NCI-H460 (cell line): Measurements from ENCODE around the gene ATXN1. TPM values are rescaled to one million over a fixed set of nuclear protein-coding genes. Genes with fewer than 3 reads are reported as not detected.

ENCODE experiments used
- DNase-seq: peaks from one replicate; pipeline ENCODE4 v3.0.0-alpha.2; 2016; ENCODE audit warnings: low read depth; ENCODE audit errors: extremely low read depth
- total RNA-seq: library from RNA; depleted of rRNA; stranded (reverse); fragments of >200 nt; shearing (Covaris generic); gene quantifications from 2 replicates; pipeline ENCODE4 v1.2.3, GENCODE V29; 2014

The ATXN1 gene
- total RNA-seq, 1 experiment from 2014 or later: 20.4 TPM

GRCh38 chr6:16361121-16361520, 400.1 kb downstream of the ATXN1 start:
- no peak for DNase-seq

GRCh38 chr6:16360365-16360764, 400.9 kb downstream of the ATXN1 start:
- DNase-seq: no peak

GRCh38 chr6:16359563-16359962, 401.7 kb downstream of the ATXN1 start:
- DNase-seq: no peak

- DNase-seq: no peak
Observed at GRCh38 chr6:16358531-16359138, 402.6 kb downstream of the ATXN1 start.

DNA sequence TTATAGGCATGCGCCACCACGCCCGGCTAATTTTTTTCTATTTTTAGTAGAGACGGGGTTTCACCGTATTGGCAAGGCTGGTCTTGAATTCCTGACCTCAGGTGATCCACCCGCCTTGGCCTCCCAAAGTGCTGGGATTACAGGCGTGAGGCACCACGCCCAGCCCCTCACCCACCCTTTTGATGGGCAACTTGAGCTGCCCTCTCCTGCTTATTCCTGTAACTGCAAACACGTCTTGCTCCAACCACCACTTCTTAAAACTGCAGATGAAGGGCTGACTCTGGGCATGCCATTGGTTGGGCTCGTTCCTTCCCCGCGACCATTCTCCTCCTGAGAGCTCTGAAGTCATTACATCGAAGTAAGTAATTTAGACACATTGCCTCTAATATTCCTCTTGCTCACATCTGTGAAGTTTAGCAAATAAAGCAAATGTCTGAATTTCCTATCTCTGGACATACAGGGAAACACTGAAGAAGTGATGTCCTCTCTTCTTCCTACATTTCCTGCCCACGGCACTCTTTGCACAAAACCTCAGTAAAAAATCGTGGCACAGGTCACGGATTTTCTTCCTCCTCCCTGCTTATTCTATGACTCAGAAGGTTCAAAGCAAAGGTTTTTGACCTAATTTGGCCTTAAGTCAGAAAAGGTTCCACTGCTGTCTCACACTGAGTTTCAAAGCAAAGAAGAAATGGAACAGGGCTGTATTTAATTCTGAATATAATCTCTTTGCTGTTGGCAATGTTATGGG, 405.4 kb downstream of the ATXN1 start:
- no peak for DNase-seq

GRCh38 chr6:16355238-16355637, 406.0 kb downstream of the ATXN1 start:
- no peak for DNase-seq

GRCh38 chr6:16354692-16355091, 406.6 kb downstream of the ATXN1 start:
- DNase-seq: no peak

- no peak for DNase-seq
Observed at GRCh38 chr6:16352821-16353438, 408.3 kb downstream of the ATXN1 start.

DNA sequence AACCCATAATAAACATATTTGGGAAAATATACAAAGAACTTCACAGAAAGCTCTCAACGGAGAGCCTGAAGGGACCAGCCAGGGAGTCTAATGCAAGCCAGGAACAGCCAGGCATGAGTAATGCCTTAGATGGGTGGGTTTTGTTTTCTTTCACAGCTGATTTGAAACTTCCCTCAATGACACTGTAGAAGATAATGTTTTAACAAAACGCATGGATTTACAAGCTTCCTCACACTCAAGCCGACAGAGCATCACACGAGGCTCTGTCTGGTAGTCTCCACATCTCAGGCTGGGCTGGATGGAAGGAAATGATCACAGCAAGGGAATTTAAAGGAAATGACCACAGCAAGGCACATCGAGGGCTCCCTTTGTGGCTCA, 409.0 kb downstream of the ATXN1 start:
- no peak for DNase-seq

DNA sequence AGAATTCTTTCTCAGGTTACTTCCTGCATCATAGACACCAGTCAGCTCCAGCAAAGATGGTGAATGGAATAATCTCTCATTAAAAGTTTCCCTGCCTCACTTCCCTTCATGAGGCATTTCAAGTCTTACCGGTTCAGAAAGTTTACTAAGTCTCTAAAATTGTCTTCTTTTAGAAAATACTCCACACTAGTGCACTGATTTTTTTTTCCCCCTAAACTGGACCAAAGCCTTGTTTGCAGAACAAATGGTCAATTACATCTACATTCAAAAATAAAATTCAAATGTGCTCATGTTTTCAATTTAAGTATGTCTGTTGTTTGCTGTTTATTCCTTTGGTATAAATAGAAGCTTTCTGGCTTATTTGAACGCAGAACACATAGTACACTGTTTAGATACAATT, 411.7 kb downstream of the ATXN1 start:
- DNase-seq: no peak

DNA sequence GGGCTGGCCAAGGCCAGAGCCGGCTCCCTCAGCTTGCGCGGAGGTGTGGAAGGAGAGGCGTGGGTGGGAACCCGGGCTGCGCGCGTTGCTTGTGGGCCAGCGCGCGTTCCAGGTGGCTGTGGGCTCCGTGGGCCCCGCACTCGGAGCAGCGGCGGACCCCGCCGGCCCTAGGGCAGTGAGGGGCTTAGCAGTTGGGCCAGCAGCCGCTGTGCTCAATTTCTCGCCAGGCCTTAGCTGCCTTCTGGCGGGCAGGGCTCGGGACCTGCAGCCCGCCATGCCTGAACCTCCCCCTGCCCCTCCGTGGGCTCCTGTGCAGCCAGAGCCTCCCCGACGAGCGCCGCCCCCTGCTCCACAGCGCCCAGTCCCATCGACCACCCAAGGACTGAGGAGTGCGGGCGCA, 414.4 kb downstream of the ATXN1 start:
- DNase-seq: no peak

DNA sequence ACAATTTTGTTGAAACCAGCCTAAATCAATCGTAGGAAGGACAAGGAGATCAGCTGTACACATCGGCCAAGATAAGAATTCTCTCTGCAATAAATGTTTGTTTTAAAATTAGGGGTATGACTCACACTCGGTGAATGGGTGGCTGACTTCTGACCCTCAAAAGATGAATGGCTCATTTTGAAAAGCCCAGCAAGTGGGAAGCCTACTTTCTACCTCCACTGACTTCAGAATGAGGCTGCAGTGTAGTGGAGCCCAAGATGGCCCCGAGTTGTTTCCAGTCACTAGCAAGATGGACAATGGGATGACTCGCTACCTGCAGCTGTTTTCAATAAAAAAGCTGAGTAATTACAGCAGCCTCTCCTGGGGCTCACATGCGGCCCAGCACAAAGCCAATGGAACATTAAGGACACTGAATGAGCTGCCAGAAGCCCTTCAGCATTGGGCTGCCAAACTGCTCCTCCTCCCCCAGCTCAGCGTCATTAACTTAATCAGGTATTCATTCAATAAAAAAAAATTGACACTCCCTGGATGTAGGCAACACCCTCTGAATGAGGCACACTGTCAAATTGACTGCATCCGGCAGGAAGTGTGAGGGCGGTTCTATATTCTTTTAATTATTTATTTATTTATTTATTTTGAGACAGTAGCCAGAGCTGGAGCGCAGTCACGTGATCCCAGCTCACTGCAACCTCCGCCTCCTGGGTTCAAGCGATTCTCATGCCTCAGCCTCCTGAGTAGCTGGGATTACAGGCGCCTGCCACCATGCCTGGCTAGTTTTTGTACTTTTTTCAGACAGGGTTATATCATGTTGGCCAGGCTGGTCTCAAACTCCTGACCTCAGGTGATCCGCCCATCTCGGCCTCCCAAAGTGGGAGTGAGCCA, 415.6 kb downstream of the ATXN1 start:
- no peak for DNase-seq

GRCh38 chr6:16344756-16345155, 416.5 kb downstream of the ATXN1 start:
- no peak for DNase-seq

DNA sequence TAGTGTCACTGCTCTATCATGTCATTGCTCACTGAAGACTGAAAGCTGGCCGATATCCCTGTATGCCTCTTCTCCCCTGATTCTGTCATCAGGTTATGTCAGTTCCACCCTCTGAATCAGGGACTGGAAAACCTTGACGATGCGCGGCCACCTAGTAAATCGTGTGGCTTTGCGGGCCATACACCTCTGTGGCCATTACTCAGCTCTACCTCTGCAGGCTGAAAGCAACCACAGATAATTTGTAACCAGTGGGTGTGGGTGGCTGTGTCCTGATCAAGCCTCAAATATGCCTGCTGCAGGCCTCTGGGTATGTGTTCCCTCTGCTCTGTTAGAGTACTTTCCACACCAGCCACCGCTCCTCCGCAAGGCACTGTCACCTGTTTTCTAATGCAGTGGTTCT, 417.7 kb downstream of the ATXN1 start:
- no peak for DNase-seq

- DNase-seq: no peak
Observed at GRCh38 chr6:16339265-16339587, 422.0 kb downstream of the ATXN1 start.

DNA sequence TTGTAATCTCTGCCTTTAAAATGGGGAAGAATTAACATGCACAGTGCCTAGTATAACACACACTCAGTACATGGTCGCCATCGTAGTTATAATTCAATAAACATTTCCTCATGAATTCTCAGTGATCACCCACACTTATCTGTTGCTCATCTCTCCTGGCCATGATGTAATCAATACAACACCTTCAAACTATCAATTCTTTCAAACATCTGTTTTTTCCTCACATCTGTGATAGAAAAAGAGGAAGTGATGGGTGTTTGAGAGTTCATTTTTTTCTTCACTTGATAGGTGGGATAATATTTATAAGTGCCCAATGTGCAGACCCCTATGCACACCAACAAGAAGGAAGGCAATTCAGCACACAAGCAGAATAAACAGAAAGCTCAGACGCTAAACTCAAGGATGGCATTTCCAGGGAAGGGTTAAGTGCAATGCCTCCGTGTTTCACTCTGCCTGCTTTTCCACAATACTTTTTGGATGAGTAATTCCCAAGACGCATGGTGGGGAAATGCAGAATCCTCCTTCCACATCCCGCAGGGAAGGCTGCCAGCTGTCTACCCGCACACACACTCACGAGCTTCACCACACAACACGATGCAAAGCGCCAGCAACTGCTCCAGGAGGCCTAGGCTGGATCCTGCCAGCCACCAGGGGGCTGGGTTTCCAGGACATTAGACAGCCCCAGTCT, 422.5 kb downstream of the ATXN1 start:
- peak; percentile 17 for DNase-seq

- no peak for DNase-seq
Observed at GRCh38 chr6:16337295-16337975, 423.8 kb downstream of the ATXN1 start.

DNA sequence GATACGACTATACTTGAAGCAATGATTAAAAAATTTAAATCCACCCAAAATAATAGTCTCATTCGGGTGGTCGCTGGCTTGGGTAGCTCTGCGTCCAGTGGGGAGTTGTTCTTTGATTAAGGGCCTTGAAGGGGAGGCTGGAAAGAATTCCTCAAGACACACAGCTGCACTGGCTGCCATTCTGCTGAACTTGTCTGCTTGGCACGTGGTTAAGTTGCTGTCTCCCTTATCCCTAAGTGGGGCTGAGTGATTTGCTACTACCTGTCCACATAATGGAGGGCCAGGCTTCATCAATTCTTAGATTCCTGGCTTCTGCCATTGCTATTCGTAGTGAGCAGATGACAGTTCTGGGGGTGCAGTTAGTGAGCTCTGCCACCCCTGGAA, 424.4 kb downstream of the ATXN1 start:
- DNase-seq: no peak

- no peak for DNase-seq
Observed at GRCh38 chr6:16336056-16336818, 425.0 kb downstream of the ATXN1 start.
